ENCODE measurements around the gene HRH2.

GRCh38 chr5:175738602-175739133 is 80.8 kb downstream of the HRH2 start:
- TF ChIP-seq TAF1 (IDR thresholded peaks at IDR 0.05; ENCODE audit: borderline replicate concordance, insufficient read depth, low read length) = no peak
- TF ChIP-seq POLR2AphosphoS5 (IDR thresholded peaks at IDR 0.05; ENCODE audit: low read depth, low read length) = no peak
- no peak for TF ChIP-seq SIN3A (IDR thresholded peaks at IDR 0.05; ENCODE audit: borderline replicate concordance, insufficient read depth, low read length)
- no peak for TF ChIP-seq REST (IDR thresholded peaks at IDR 0.05; ENCODE audit: insufficient read depth in 1 of 2, low read depth in 2 of 2, low read length in 2 of 2)
